Measurements from ENCODE around the gene CDH13.

CDH13 gene

DNA sequence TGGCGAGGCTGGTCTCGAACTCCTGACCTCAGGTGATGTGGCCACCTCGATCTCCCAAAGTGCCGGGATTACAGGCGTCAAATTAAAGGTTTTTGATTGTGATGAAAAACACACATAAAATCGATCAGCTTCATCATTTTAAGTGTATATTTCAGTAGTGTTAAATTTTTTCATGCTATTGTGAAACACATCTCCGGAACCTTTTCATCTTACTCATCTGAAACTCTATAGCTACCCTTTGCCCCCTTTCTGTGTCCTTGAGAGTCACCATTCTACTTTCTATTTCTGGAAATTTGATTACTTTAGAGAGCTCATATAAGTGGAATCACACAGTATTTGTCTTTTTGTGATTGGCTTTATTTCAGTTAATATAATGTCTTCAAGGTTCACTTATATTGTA is 702.7 kb downstream of the CDH13 start:
- no peak for DNase-seq

DNA sequence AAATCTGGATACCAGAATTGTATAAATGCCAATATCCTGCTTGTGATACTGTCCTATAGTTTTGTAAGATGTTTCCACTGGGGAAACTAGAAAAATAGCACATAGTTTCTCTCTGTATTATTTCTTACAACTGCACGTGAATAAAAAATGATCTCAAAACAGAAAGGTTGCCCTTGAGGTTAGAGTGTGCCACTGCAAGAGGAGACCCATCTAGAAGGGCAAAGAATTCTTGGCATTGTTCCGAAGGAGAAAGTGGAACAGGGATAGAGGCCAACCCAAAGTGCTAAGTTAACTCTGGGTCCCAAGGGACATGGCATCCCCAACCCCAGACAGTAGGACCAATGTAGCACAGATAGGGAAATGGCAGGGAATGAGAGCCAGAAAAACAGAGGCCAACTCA is 703.5 kb downstream of the CDH13 start:
- no peak for DNase-seq

DNA sequence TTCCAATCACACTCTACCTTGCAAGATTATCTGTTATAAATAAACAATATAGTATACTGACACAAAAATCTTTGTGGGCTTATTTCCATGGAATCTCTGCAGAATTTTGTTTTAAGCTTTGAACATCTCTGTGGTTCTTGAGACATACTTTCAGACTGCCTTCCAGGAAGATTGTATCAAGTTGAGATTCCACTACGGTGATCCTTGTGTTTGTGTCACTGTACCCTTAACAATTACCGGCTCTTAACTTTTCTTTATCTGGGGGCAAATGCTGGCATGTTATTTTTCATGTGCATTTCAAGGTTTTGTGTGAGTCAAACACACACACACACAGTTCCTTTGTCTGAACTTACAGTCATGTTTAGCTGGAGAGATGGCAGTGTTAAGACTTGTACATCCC is 708.3 kb downstream of the CDH13 start:
- no peak for DNase-seq

DNA sequence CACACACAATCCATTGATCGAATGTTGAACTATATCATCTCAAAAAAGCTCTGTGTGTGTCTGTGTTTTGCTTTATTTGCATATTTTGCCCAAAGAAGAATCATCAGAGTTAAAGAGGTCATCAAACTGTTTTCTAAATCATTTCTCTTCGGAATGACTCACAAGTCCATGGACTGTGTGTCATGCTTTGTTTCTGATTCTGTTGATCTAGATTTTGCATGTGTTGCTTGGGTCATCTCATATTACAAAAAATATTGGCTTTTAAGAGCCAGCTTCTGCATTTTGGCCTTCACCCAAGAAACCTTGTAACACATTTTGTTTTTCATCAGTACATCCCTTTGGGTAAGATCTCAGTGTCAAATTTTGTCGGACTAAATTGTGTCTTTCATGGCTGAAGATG is 709.8 kb downstream of the CDH13 start:
- peak; percentile 16 for DNase-seq

DNA sequence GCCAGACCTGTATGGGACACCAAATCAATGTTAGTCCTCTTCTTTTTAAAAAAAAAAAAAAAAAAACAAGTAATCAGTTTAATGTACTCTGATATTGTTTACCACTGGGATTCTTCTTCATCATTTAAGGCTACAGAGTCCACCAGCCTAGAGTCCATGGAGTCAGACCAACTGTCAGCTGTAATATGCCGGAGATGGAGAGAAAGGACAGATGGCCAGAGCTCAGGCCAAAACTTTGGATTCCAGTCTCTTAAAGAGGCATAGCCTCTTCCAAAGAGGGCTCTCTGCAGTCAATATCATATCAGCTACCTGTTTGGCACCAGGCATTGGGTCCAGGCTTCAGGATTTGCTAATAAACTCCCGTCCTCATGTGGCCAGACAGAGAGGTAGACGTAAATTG is 711.4 kb downstream of the CDH13 start:
- no peak for DNase-seq

DNA sequence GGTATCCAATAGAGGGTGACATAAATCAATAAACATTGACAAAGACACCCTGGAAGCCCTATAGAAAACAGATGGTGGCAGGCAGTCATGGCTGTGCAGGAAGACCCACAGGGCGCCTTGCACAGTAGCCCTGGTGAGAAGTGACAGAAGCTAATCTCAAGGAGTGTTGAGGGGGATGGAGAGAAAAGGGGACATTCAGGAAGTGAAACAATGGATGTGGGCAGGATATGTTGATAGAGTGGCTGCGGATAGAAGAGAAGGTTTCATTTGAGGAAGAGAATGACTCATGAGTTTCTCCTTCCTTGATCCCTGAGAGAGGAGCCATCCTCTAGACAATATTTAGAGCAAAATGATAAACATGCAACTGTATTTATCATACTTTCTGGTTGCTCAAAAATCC is 712.2 kb downstream of the CDH13 start:
- no peak for DNase-seq

DNA sequence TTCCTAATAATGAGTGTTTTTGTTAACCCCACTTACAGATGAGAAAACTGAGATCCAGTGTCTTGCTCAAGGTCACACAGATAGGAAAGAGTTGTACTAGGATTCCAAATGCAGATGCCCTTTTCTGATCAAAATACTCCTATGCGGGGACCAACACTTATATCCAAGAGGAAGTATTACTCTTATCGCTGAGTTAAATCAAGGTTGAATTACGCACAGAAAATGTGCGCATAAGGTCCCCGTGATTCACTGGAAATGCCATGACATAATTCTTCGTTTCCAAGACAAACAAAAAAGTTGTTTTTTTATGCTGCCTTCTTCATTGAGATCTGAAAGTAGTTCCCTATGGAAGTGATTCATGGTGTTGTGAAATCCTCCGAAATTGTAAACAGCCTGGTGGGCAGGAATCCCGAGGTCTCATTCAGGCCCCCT is 717.2 kb downstream of the CDH13 start:
- no peak for DNase-seq

DNA sequence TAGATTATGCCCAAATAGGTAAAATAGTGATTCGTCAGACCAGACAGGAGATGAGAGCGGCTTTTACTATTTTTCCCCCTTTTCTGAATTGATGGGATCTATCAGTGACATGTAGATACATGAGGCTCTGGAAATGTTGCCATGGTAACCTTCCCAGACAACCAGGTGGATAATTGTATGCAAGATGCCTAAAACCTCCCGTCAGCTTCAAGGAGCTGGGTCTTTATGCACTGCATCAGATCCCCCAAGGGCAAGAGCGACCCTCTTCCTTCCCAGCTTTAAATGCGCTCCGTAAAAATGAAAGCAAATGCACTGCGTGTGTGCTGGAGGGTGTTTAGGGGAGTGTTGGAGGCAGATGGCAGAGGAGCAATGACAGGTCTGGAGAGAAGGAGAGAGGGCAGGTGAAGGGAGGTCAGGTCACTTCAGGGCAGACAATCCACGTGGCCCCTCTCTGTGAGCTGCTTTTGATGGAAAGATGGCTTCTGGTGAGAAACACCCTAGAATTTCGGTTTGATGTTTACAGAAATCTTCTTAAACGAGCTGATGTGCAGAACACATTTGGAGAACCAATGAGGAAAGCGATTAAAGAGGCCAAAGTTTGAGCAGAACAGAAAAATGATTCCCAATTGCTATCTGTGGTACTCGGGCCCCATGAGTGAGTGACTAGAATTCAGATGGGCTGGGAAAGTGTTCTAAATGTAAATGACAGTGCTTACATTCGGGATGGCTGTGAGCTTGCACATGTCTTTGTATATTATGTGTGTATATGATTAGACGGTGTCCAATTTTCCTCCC is 719.3 kb downstream of the CDH13 start:
- no peak for DNase-seq

DNA sequence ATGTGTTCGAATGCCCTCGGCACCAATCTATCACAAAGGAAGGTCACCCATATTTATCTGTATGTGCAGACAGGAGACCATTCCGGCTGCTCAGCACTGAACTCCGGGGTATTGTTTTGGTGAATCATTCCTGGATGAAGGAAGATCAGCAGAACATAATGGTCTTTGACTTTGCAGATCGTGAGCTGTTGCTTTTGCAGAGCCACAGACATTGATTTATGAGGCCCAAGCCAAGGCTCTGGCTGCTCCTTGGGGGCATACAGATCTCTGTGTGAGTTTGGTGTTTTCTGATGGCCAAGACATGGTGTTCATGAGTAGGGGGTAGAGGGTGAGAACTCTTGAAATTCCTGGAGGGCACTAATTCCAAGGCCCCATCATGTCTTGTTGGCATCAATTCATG is 722.2 kb downstream of the CDH13 start:
- DNase-seq: no peak

DNA sequence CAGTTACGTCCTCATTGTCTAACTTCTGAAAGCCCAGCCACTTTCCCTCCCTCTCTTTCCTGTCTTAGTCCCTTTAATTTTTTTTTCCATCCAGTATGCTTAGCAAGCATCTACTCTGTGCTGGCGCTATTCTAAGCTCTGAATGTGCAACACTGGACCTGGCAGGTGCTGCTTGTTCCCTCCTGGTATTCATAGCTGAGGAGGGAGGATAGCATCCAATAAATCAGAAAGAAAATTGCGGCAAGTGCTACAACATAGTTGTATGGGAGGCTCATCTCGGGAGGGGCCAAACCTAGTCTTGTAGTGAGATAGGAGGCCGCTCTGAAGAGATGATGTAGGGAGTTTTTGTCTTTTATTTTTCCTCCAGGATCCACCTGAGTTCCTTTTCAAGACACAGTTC is 723.7 kb downstream of the CDH13 start:
- no peak for DNase-seq

DNA sequence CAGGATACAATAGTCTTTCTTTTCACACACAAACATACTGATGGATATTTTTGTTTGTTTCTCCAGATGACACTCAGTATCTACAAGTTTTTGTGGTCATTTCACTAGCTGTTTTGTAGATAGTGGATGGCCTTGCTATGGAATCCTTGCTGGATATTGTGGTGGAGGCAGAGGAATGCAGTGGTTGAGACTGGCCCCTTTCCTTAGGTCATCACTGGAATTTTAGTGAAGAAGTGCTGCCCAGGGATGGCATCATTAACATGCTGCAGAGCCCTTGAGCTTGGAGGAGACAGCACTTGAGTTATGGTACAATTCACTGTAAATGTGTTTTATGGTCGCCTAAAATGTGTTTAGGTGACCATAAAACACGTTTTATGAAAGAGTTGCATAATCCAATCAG is 725.1 kb downstream of the CDH13 start:
- DNase-seq: no peak

DNA sequence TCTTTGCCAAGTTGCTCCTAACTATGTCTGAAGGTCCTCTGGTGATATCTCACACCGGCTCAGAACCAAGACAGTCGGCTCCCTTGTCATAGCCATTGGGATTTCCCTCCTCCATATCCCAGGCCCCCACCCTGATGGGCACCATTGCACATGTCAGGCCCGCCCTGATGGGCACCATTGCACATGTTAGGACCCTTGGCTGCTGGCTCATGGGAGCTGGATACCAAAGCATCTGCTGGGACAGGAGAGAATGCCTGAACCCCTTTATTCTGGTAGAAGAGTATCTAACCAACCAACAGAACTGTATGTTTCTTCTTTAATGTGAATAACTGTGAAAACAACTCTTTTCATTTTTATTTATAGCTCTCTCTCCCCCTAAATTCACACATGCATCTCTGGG is 726.5 kb downstream of the CDH13 start:
- DNase-seq: no peak

DNA sequence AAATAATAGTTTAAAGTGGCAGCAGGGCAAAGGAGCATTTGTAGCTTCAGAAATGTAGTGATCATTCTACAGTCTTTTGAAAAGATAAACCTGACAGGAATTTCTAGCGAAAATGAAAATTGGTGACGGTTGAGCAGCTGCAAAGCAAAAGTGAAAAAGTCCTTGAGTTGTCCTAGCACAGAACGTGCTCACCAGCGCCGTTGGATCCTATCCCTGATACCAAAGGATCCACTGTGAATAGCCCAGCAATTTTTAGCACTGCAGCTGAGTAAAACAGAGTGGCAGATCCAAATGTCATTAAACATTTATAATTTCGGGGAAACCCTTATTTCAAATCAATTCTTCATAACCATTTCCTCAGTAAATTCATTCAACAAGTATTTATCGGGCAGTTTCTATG is 727.2 kb downstream of the CDH13 start:
- DNase-seq: no peak

DNA sequence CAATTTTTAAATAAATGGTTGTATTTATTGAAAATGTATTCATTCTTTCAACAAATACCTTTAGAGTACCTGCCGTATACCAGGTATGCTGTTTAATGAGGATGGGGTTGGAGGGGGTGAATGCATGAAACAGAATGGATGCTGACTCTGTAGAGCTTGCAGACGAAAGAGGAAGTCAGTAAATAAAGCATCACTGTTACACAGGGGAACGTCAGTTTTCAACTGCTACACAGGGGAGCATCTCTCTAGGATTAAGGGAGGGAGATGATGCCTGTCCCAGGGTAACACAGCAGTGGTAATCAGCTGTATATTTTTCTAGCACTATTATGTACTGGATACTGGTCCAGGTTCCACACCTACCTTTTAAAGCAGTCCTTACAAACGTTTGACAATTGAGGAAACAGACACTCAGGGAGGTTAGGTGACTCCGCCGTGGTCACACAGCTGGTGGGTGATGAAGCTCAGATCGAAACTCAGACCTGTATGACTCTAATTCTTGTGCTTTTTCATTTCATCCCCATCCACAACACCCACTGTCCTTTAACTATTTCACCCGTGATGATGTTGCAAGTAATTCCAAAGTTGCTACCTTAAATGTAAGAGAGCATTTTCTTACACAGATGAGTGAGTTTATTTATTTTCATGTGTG is 728.9 kb downstream of the CDH13 start:
- no peak for DNase-seq

DNA sequence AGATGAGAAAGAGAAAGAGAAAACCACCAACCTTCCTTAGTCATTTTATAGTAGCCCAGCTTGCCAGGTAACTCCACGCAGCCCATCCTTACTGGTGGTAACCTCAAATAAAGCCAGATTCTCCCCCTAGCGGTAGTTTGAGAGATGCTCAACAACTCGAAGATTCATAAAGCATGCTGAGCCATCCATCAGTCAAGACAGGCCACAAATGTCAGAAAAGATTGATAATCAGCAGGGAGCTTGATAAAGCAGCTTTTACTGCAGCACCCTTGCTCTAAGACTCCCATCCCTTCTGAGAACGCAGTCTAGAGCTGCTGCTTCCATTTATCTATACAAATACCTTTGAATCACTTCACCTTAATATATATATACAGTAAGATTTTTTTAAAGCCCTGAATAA is 729.5 kb downstream of the CDH13 start:
- peak; percentile 66 for DNase-seq

DNA sequence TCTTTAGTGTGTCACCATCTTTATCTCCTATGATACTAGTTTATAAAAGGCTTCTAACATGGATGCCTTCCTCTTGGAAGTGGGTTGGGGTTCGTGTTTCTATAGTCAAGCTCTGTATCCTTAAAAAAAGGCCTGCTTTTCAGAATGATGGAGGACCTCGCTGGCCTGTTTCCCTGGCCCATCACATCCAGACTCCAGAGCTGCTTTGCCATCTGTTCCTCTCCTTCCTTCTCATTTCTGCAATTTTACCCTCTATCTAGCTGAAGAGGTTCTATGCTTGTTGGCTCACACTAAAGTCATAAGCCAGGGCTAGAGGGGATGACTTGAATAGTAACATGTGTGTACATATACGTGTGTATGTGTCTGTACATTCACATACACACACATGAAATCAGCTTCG is 730.2 kb downstream of the CDH13 start:
- no peak for DNase-seq

DNA sequence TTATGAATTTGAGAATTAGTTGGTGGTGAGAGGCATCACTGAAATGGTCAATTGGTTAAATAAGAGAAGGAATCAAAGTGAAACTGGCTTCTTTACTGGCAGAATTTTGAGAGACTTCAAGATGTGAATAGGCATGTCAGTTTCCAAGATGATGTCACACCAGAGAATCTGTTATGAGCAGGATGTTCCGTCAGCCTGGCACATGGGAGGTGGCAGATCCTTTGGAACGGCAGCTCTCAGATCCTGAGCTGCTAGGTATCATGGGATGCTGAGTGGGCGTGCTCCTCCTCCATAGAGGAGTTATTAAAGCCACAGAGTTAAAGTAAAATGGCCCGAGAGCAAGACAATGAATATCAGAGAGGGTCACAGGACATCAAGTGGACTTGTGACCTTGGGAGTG is 736.8 kb downstream of the CDH13 start:
- DNase-seq: no peak

DNA sequence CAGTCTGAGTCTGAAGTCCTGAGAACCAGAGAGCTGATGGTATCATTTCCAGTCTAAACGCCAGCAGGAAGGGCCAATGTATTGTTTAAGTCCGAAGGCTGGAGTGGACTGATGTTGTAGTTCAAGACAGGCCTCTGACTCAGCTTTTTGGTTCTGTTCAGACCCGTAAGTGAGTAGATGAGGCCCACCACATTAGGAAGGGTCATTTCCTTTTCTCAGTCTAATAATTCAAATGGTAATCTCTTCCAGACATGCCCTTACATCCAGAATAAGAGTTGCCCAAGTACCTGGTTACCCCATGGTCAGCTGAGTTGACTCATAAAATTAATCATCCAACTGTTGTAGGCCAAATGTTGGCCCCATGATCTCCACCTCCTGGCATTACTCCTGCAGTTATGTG is 738.4 kb downstream of the CDH13 start:
- no peak for DNase-seq

DNA sequence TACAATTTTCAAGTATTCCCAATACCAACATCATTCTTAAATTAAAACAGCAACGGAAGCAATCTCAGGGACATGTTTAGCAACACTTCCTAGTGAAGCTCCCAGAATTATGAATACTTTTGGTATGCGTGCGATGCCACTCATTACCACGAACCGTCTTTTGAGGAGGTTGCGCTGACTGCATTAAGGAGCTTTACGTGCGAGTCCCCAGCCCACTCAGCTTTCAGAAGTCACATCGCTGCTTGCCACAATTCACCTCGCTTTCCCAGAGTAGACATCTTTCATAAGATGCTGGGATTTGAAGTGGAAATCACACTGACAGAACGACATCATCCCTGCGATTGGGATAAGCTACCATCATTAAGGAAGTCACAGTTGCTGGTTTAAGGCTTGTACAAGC is 739.5 kb downstream of the CDH13 start:
- no peak for DNase-seq

DNA sequence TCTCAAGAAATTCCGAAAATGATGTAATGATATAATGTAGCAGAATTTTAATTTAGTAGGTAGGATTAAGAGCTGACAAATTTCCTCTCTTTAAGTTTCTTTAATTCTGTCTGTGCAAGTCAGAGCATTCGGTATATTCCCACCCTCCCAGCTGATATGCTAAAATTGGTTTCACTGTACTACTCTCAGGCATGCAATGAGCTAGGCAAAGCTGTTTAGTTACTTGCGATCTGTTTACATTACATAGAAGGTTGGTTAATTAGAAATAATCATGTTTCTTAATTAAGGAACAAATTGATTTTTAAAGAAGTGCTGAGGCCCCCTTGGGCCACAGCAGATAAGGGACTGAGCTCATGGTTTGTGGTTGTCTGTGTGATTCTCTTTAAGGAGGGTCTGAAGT is 748.2 kb downstream of the CDH13 start:
- no peak for DNase-seq

DNA sequence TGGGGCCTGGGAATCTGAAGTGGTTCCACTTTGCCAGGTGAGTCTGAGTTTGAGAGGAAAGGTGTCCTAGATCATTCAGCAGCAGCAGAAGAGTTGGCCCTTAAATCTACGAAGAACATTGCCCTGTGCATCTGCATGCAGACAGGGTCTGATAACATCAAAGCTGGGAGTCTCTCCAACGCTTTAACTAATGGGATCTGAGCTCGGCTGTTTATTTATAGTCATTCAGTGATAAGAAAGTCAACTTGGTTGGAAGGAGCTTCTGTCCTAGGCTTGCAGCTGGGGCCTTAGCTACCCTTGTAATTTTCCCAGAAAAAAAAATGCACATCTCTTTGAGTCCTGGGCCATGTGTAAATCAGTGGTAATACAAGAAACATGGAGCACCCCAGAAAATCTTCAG is 763.0 kb downstream of the CDH13 start:
- no peak for DNase-seq

DNA sequence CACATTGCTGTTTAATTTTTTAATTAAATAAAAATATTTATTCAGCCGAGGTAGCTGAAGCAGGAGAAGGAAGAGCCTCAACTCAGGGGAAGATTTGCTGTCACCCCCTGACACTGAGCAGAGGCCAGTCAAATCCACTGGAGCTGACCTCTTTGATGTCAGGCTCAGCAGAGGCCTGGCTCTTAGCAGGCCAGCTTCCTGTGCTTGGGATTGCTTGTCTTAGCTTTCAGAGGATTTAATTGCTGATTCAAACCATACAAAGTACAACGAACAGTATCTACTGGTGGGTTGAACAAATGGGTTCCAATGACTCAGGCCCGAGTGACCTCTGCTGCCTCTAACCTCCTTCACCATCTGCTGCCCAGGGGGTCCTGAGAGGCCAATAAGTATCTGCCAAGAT is 764.0 kb downstream of the CDH13 start:
- DNase-seq: no peak

DNA sequence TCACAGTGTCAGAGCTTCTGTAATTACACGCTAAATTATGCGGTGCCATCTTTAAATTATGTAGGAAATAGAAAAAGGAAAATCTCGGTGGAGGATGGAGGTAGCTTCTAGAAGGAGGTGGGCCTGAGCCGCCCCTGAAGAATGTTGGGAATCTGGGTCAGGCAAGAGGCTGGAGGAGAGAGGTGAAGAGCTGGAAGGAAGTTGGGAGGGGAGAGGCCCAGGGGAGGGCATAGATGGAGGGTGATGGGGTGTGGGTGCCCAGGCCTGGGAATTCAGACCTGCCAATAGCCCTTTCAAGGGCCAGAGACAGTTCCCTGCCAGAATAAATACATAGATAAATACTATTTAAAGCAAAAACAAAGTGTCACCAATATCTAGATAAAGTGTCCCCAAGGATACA is 766.0 kb downstream of the CDH13 start:
- DNase-seq: no peak

DNA sequence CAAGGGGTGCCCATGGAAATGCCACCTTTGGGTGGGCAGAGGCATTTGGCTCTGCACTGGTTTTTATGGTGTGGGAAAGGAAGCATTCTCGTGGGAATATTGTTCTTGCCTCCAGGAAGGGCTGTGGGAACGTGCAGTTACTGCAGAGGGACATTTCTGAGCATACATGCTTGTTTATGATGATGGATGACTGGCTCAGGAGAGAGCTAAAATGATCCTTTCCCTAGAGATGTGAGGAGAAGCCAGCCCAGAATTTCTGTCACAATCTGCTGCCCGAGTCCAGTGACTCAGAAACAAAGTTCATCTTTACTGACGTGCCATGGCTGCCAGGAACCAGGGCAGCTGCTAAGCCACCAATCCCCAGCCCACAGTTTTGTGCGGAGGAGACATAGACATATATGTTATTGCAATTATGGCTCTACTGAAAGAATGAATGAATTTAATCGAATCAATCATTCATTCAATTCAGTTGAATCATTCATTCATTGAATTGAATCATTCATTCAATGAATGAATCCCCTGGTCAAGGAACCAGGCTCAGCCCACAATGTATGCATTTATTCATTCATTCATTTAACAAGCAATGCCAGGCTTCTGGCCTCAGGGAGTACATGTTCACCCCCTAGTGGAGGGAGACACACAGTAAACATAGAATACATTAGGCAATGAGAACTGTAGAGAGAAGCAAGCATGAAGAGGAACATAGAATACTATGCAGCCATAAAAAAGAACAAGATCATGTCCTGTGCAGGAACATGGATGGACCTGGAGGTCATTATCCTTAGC is 766.6 kb downstream of the CDH13 start:
- DNase-seq: no peak

Data from NCI-H345 (cell line).